GM18511 (cell line): ENCODE data around the gene AHCYL2.
"Not testable (repeated sequence)": the region's sequence is repeated elsewhere in the genome, so short reads cannot be mapped to it uniquely, and the experiment has no call there.

Experiments used
- ATAC-seq: cut with Tn5 transposase; IDR thresholded peaks from one replicate; pipeline ENCODE4 v1.9.1; 2021; ENCODE audit warnings: mild to moderate bottlenecking, moderate library complexity; ENCODE audit not compliant: unreplicated experiment

The AHCYL2 gene

DNA sequence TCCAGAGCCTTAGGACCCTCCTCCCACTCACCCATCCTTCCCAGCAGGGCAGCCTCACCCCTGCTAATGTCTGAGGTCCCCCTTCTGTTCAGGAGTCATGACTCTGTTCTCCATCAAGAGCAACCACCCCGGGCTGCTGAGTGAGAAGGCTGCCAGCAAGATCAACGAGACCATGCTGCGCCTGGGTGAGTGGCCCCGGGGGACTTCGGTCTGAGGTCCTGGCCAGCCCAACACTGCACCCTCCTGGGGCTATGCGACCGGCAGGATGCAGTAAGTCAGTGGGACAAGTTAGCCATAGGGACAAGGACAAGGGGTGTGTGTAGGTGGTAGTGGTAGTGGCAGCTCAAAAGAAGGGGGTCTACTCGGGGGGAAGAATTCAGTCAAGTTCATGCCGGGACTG, 16.2 kb upstream of the AHCYL2 start:
- no peak for ATAC-seq

DNA sequence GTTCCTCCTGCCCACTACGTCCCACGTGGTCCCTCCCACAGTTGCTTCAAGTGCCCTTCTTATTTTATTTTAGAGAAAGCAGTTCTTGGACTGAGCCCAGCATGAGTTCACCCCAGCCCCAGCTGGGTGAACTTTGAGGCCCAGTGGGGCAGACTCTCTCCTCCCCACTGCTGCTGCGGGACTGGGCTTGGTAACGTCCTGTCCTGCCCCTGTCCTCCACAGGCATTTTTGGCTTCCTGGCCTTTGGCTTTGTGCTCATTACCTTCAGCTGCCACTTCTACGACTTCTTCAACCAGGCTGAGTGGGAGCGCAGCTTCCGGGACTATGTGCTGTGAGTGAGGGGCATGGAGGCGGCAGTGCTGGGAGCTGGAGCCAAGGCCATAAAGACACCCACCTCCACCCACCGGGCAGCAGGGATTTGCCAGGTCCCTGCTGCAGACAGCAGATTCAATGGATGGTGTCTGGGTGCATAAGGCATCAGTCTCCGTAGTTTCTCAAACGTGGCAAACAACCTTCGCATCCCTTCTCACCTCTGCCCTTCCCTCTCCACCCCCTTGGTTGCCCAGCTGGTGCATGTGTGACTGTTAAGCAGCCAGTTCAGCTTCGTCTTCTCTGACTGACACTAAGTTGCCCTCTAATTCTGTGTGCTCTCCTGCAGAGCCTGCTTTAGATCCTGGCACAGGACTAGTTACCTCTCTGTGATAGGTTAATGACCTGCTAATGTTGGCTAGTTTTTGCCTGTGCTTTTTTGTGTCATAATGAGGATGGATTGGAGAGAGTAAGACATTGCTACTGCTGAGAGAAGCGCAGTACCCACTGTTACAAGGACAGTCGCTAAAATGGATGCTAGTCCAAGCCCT, 15.5 kb upstream of the AHCYL2 start:
- no peak for ATAC-seq

DNA sequence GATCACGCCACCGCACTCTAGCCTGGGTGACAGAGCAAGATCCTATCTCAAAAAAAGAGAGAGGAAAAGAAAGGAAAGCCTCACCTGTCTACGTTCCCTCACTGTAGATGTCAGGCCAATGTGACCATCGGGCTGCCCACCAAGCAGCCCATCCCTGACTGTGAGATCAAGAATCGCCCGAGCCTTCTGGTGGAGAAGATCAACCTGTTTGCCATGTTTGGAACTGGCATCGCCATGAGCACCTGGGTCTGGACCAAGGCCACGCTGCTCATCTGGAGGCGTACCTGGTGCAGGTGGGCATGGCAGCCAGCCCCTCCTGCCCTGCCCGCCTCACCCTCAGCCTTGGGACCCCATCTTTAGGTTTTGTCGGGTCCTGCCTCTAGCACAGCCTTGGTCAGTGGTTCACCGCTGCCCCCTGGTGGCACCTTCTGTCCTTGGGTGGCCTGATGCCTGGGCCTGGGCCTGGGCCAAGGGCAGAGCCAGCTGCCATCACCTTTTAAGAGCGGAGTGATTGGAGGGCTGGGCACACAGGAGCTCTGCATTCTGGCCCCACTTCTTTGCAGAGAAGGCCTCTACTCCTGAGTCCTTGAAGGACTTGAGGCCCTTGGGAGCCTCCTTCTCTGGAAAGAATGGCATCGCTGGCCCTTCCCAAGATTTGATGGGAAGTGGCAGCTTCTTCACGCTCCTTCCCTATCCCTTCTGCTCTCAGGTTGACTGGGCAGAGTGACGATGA, 14.4 kb upstream of the AHCYL2 start:
- ATAC-seq: peak; percentile 66

GRCh38 chr7:129210989-129211312, 13.9 kb upstream of the AHCYL2 start:
- ATAC-seq: no peak

GRCh38 chr7:129212126-129212525, 12.7 kb upstream of the AHCYL2 start:
- no peak for ATAC-seq

GRCh38 chr7:129212596-129212995, 12.2 kb upstream of the AHCYL2 start:
- no peak for ATAC-seq

DNA sequence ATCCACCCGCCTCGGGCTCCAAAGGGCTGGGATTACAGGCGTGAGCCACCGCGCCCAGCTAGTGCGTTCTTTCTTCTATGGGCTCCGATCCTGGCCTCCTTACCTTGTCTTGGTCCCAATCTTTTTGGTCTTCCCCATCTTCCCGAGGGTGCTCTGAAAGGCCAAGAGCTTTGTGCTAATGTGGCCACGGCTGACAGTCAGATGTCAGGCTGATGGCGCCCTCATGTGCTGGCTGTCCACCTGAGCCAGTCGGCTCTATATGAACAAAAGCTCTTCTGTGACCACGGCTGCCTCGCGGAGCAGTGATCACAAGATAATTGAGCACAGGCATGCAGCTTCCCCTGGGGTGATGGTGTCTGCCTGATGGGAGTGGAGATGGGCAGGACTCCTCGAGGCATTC, 11.0 kb upstream of the AHCYL2 start:
- no peak for ATAC-seq

DNA sequence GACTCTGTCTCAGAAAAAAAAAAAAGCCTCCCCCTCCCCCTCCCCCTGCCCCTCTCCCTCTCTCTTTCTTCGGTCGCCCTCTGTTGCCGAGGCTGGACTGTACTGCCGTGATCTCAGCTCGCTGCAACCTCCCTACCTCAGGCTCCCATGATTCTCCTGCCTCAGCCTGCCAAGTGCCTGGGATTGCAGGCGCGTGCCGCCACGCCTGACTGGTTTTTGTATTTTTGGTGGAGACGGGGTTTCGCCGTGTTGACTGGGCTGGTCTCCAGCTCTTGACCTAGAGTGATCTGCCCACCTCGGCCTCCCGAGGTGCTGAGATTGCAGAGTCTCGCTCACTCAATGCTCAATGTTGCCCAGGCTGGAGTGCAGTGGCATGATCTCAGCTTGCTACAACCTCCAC, 9.1 kb upstream of the AHCYL2 start:
- ATAC-seq: not testable (repeated sequence)

GRCh38 chr7:129216101-129216715, 8.6 kb upstream of the AHCYL2 start:
- ATAC-seq: not testable (repeated sequence)

- not testable (repeated sequence) for ATAC-seq
Observed at GRCh38 chr7:129216821-129217416, 7.9 kb upstream of the AHCYL2 start.

GRCh38 chr7:129218514-129219062, 6.2 kb upstream of the AHCYL2 start:
- ATAC-seq: peak; percentile 57

GRCh38 chr7:129219166-129219565, 5.7 kb upstream of the AHCYL2 start:
- not testable (repeated sequence) for ATAC-seq

- no peak for ATAC-seq
Observed at GRCh38 chr7:129222064-129222463, 2.8 kb upstream of the AHCYL2 start.

DNA sequence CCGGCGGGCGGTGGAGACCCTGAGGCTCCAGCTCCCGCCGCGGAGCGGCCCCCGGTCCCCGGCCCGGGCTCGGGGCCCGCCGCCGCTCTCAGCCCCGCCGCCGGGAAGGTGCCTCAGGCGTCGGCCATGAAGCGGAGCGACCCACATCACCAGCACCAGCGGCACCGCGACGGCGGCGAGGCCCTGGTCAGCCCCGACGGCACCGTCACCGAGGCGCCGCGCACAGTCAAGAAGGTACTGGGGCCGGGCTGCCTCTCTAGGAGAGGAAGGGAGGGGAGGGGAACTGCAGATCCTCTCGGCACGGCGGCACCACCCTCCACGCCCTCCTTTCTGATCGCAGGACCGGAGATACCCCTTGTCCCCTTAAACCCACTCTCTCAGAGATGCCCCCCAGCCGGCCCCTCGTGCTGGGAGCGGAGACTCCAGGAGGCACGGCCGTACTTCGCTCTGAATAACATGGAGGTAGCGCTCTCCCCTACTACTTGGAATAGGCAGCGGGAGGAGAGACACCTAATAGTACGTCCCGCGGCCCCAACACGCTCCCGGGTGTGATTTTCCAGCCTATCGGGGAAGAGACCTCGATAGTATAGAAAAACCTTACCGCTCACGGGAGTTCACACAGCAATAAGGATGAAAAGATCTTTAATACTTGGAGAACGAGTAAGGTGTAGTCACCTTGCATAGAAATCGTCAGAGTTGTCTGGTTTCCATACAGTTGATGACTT, 538 bp downstream of the AHCYL2 start:
- peak; percentile 50 for ATAC-seq

DNA sequence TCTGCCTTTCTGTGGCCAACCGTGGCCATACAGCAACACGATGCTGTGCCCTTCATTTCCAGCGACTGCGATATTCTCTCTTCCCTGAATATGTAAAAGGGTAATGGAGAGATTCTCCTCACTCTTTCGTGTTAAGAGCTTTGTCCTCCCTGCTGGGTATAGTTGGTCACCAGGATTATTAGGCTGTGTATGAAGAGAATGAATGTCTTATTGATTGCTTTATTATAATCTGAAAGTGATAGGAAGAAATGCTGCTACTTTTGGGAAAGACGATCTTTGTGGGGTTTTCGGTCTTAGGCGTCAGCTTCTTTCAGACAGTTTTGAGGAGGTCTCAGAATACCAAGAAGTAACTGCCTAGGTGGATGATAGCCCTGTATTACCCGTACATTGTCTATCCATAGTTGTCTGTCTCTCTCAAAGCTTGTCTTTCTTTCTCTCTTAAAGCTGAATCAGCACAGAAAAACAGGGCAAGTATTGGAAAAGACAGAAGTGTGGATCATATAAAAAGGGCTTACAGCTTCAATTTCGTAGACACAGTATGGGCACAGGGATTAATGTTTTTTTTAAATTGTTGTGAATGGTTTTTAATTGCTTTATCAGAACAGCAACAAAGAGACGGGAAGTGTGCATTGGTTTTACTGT, 1.2 kb downstream of the AHCYL2 start:
- no peak for ATAC-seq

DNA sequence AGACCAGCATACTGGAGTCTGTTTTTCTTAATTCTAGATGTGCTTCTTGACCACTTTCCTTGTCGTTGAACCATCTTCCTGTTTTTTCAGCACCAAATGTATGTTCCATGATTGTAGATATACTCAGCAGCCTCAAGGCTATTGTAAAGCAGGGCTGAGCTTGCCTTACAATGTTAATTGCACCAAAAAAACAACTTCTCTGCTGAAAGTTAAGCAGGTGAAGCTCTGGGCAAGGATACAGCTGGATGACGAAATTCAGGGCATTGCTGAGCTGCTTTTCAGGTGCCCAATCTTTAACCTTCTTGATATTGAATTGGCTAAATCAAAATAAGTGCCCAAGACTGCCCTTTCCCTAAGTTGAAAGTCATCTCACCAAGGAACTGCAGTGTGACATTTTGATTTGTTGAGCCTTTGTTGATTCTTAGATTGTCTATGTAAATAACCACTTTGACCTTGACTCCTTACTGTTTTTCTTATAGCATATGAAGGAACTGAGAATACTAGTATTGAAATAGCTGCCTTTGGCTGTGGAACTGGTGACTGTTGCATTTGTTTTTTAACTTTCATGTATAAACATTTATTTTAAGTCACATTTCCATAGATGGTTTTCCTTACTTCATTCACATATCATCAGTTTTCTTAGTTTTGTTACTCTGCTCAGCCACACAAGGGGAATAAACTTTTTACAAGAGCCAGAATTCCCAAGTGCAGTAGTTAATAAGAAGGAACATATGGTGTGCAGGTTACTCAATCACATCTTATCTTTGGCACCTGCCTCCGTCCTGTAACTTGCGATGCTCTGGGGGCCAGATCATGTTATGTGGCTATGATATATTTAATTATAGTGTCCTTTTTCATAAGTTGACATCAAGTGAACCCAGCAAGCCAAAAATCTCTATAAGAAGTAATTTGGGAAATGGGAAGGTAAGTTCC, 3.1 kb downstream of the AHCYL2 start:
- ATAC-seq: no peak

DNA sequence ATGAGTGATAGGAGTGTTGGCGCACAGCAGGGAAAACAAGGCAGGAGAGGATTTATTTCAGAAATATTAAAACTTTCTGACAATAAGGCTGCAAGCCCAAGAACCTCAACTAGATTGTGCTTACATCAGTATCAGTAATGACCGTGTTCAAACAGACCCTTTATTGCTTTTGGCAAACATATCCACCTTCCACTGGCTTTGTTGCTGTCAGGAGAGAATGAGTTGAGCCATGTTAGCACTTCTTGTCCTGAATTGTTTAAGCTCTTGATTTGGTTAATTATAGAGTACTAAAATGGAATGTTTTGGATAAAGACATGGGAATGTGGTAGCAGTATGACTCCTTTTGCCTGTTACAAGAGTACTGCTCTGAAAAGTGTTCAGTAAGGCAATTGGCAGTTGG, 3.8 kb downstream of the AHCYL2 start:
- no peak for ATAC-seq

- ATAC-seq: no peak
Observed at GRCh38 chr7:129231666-129232065, 6.8 kb downstream of the AHCYL2 start.

GRCh38 chr7:129238546-129238945, 13.7 kb downstream of the AHCYL2 start:
- ATAC-seq: no peak
